ENCODE data around the gene ATP2B3. TPM values are rescaled to one million over a fixed set of nuclear protein-coding genes. Genes with fewer than 3 reads are reported as not detected.

ATP2B3 gene
- total RNA-seq, 2 donors from 2014 or later = 0.85 TPM; not detected in 1

DNA sequence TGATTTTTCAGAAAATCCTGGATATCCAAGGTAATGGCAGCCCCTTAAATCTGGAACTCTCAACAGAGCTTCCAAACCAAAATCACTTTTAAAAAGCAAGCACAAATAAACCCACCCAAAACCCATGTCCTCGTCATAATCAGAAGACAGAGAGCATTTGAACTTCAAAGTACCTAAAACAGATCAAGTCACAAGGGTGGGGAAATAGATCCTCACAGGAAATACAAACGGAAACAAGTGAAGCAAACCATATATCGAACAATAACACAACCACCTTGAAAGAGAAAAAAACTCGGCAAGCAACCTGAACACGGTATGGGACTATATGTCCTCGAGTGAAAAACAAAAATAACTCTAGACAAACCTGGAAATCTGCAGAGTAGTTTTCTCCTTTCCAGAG, 97.4 kb downstream of the ATP2B3 start:
- no peaks in the 10 kb centered on the region for H3K36me3 ChIP-seq
- no peak for TF ChIP-seq POLR2AphosphoS5 (IDR thresholded peaks at IDR 0.05)
- TF ChIP-seq POLR2A (IDR thresholded peaks at IDR 0.05) = no peak
- TF ChIP-seq, protein P1, sequence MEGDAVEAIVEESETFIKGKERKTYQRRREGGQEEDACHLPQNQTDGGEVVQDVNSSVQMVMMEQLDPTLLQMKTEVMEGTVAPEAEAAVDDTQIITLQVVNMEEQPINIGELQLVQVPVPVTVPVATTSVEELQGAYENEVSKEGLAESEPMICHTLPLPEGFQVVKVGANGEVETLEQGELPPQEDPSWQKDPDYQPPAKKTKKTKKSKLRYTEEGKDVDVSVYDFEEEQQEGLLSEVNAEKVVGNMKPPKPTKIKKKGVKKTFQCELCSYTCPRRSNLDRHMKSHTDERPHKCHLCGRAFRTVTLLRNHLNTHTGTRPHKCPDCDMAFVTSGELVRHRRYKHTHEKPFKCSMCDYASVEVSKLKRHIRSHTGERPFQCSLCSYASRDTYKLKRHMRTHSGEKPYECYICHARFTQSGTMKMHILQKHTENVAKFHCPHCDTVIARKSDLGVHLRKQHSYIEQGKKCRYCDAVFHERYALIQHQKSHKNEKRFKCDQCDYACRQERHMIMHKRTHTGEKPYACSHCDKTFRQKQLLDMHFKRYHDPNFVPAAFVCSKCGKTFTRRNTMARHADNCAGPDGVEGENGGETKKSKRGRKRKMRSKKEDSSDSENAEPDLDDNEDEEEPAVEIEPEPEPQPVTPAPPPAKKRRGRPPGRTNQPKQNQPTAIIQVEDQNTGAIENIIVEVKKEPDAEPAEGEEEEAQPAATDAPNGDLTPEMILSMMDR (IDR thresholded peaks at IDR 0.05) = no peak
- 66% methylated on average over 6 of the region's 6 CpGs for WGBS
- no peaks in the 10 kb centered on the region for H3K27me3 ChIP-seq (replicated peaks; ENCODE audit: insufficient read depth)
- no peak for DNase-seq (ENCODE audit: low spot score)
- no peak overlapping the region for H3K4me3 ChIP-seq
- H3K27ac ChIP-seq = no peak overlapping the region
- intact Hi-C loops (cut with DNase I) = loop anchor here (10.0 kb wide), 1 partner anchor 50 kb away; no protein-coding TSS in a partner anchor
- H3K4me1 ChIP-seq (replicated peaks) = no peaks in the 10 kb centered on the region
- H3K9me3 ChIP-seq = no peaks in the 10 kb centered on the region

DNA sequence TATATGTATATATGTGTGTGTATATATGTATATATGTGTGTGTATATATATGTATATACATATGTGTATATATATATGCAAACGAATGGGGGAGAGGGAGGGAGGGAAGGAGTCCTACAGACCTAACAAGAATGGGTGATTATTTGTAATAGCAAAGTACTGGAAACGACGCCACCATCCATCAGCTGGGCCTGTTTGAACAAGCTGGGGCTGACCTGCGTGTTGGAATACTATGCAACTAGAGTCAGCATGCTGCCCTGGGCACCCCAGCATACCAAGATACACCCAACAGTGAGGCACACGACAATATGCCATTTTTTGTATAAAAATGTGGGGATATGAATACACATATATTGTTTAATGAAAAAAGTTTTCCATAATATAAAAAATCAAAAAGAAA, 103.1 kb downstream of the ATP2B3 start:
- intact Hi-C loops (cut with DNase I) = no loop called here
- TF ChIP-seq POLR2A (IDR thresholded peaks at IDR 0.05) = no peak
- no peak for TF ChIP-seq POLR2AphosphoS5 (IDR thresholded peaks at IDR 0.05)
- TF ChIP-seq, protein P1 (IDR thresholded peaks at IDR 0.05) = no peak
- H3K4me3 ChIP-seq = no peak overlapping the region
- DNase-seq (ENCODE audit: low spot score) = no peak
- no peaks in the 10 kb centered on the region for H3K4me1 ChIP-seq (replicated peaks)
- H3K27ac ChIP-seq = no peak overlapping the region
- 65% methylated on average over 5 of the region's 5 CpGs for WGBS
- no peaks in the 10 kb centered on the region for H3K27me3 ChIP-seq (replicated peaks; ENCODE audit: insufficient read depth)
- H3K36me3 ChIP-seq = no peaks in the 10 kb centered on the region
- no peaks in the 10 kb centered on the region for H3K9me3 ChIP-seq

- no peaks in the 10 kb centered on the region for H3K27me3 ChIP-seq (replicated peaks; ENCODE audit: insufficient read depth)
- DNase-seq (ENCODE audit: low spot score) = no peak
- H3K9me3 ChIP-seq = no peaks in the 10 kb centered on the region
- intact Hi-C loops (cut with DNase I) = no loop called here
- no peak overlapping the region for H3K4me3 ChIP-seq
- H3K4me1 ChIP-seq (replicated peaks) = no peaks in the 10 kb centered on the region
- 87% methylated on average over 27 of the region's 27 CpGs for WGBS
- TF ChIP-seq POLR2AphosphoS5 (IDR thresholded peaks at IDR 0.05) (no peak), POLR2A (IDR thresholded peaks at IDR 0.05) (no peak)
- TF ChIP-seq, protein P1 (IDR thresholded peaks at IDR 0.05) = no peak
- H3K27ac ChIP-seq = no peak overlapping the region
- H3K36me3 ChIP-seq = no peaks in the 10 kb centered on the region
These were observed 104.6 kb downstream of the ATP2B3 start for GRCh38 chrX:153621949-153622598.

GRCh38 chrX:153622661-153623309, 105.3 kb downstream of the ATP2B3 start:
- no peak for DNase-seq (ENCODE audit: low spot score)
- Histone ChIP-seq H3K9me3 (no peaks in the 10 kb centered on the region), H3K4me3 (no peak overlapping the region), H3K27me3 (replicated peaks; ENCODE audit: insufficient read depth) (no peaks in the 10 kb centered on the region), H3K36me3 (no peaks in the 10 kb centered on the region), H3K4me1 (replicated peaks) (no peaks in the 10 kb centered on the region), H3K27ac (no peak overlapping the region)
- TF ChIP-seq, protein P1 (IDR thresholded peaks at IDR 0.05) = no peak
- TF ChIP-seq POLR2AphosphoS5 (IDR thresholded peaks at IDR 0.05) (no peak), POLR2A (IDR thresholded peaks at IDR 0.05) (no peak)
- 74% methylated on average over 14 of the region's 17 CpGs for WGBS
- intact Hi-C loops (cut with DNase I) = no loop called here
